HG03175 (cell line): ENCODE data around the gene DAAM1.

ENCODE experiments used
- ATAC-seq: cut with Tn5 transposase; IDR thresholded peaks from one replicate; pipeline ENCODE4 v1.9.1; 2021; ENCODE audit warnings: mild to moderate bottlenecking, moderate library complexity; ENCODE audit not compliant: unreplicated experiment

Gene DAAM1

DNA sequence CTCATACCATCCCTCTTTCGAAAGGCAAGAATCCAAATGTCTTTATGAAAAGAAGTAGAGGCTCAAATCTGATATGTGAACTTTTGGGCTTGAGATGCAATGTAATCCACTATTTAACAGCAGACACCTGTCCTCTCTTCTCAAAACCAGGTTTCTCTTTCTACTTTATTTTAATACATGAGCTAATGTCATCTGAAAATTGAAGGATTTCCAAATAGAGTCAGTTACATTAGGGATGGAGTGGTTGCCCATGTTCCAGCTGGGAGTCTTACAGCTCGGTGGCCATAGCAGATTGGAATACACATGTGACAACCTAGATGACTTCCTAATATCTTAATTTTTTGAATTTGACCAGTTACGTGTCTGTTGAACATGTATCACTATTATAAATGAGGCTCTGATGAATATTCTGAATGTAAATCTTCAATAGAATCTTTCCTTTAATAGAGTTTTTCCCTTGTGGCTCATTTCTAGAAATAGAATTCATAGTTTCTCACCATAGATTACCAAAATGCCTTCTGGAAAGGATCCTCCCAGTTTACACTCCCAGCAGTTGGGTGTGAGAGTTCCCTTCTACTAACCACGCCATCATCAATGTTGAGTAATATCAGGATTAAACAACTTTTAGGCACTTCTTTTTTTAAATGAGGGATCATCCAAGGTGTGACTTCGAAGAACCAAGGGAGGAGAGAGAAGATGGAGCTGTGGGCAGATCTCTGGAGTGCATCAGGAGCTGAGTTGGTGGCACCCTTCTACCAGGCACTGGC, 227.6 kb downstream of the DAAM1 start:
- no peak for ATAC-seq

DNA sequence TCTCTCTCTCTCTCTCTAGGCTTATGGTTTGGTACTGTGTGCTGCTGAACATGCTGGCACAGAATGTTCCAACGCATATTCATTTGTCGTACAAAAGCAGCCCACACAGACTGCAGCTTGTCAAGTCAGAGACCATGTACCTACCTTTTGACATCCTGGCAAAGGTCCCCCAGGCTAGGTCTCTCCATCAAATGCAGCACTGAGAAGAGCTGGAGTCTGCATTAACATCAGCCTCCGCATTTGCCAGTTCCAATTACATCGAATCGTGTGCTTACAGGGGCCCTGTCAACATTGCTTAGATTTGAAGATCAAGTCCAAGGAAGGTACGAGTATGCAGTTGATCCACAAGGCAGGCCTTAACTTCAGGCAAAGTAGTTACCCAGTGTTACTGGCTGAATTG, 228.8 kb downstream of the DAAM1 start:
- no peak for ATAC-seq

DNA sequence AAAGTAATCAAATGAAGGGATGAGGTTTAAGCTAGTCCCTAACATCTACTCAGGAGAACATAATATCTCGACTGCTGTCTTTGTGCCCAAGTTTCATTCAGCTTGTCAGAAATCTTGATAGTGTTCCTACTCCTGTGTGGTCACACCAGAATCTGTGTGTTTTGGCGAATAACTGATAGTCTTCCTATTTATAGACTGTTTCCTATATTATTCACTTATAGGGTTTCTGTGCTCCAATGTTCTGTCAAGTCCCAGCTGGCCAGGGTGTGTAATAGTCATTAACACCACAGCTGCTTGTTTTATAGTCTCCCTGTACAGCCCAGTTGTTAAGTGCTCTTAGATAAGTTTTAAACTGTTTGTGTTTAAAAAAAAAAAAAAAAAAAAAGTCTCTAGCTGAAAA, 230.8 kb downstream of the DAAM1 start:
- ATAC-seq, result no peak
